Astrocyte (in vitro differentiated cells and primary cell): ENCODE measurements around the gene FAM222B. TPM values are rescaled to one million over a fixed set of nuclear protein-coding genes. Genes with fewer than 3 reads are reported as not detected.
A peak's percentile ranks its signal among the peaks of the same experiment; 100 is the strongest.

Experiments used
- DNase-seq: peaks from one replicate; pipeline ENCODE4 v3.0.0-alpha.2; 2010; ENCODE audit warnings: low read depth
- FAIRE-seq: peaks from 2 replicates; lab custom pipeline; 2011; peaks lifted over from hg19 to GRCh38; lab: Jason Lieb, UNC
- H2AFZ ChIP-seq: 2 replicates; pipeline ENCODE4 v1.6.0; 2012; ENCODE audit warnings: low read depth, low read length, inconsistent platforms
- H3K27ac ChIP-seq: 2 replicates; pipeline ENCODE4 v1.5.1; 2011; ENCODE audit warnings: low read depth, low read length, inconsistent platforms
- H3K27me3 ChIP-seq: 2 replicates; pipeline ENCODE4 v1.6.0; 2011; ENCODE audit warnings: low read length, inconsistent platforms; ENCODE audit not compliant: insufficient read depth
- H3K36me3 ChIP-seq: 2 replicates; pipeline ENCODE4 v1.5.1; 2011; ENCODE audit warnings: low read length, inconsistent platforms; ENCODE audit not compliant: insufficient read depth
- H3K4me1 ChIP-seq: 2 replicates; pipeline ENCODE4 v1.5.1; 2011; ENCODE audit warnings: low read length, inconsistent platforms; ENCODE audit not compliant: insufficient read depth
- H3K4me2 ChIP-seq: 2 replicates; pipeline ENCODE4 v1.6.0; 2012; ENCODE audit warnings: low read length, inconsistent platforms
- H3K4me3 ChIP-seq: 2 replicates; pipeline ENCODE4 v1.5.1; 2011; ENCODE audit warnings: low read depth, mild to moderate bottlenecking, low read length, inconsistent platforms; ENCODE audit not compliant: insufficient read depth
- H3K79me2 ChIP-seq: 2 replicates; pipeline ENCODE4 v1.6.0; 2012; ENCODE audit warnings: mild to moderate bottlenecking, low read length, inconsistent platforms; ENCODE audit not compliant: insufficient read depth
- H3K9ac ChIP-seq: 2 replicates; pipeline ENCODE4 v1.6.0; 2012; ENCODE audit warnings: mild to moderate bottlenecking, low read length, inconsistent platforms
- H3K9me3 ChIP-seq: 2 replicates; pipeline ENCODE4 v1.5.1; 2012; ENCODE audit warnings: low read depth, mild to moderate bottlenecking, low read length, inconsistent platforms; ENCODE audit not compliant: insufficient read depth
- H4K20me1 ChIP-seq: 2 replicates; pipeline ENCODE4 v1.6.0; 2012; ENCODE audit warnings: low read length, inconsistent platforms; ENCODE audit not compliant: insufficient read depth
- H3K27ac Mint-ChIP-seq: one replicate; pipeline ENCODE4 v1.8.0; 2021; ENCODE audit warnings: mild to moderate bottlenecking, mixed read lengths; ENCODE audit not compliant: unreplicated experiment
- H3K27me3 Mint-ChIP-seq: one replicate; pipeline ENCODE4 v1.8.0; 2021; ENCODE audit warnings: low read depth, mixed read lengths; ENCODE audit not compliant: unreplicated experiment
- H3K36me3 Mint-ChIP-seq: one replicate; pipeline ENCODE4 v1.8.0; 2021; ENCODE audit warnings: low read depth, mixed read lengths; ENCODE audit not compliant: unreplicated experiment
- H3K4me1 Mint-ChIP-seq: one replicate; pipeline ENCODE4 v1.8.0; 2021; ENCODE audit warnings: low read depth, mixed read lengths; ENCODE audit not compliant: unreplicated experiment
- H3K4me3 Mint-ChIP-seq: one replicate; pipeline ENCODE4 v1.8.0; 2021; ENCODE audit warnings: mild to moderate bottlenecking, moderate library complexity, mixed read lengths; ENCODE audit not compliant: unreplicated experiment
- H3K9me3 Mint-ChIP-seq: one replicate; pipeline ENCODE4 v1.8.0; 2021; ENCODE audit warnings: mild to moderate bottlenecking, mixed read lengths; ENCODE audit not compliant: unreplicated experiment
- CTCF ChIP-seq: IDR thresholded peaks from 2 replicates; pipeline ENCODE4 v1.5.1; 2011; ENCODE audit warnings: low read depth, mild to moderate bottlenecking, inconsistent platforms, low read length, moderate library complexity; ENCODE audit not compliant: insufficient read depth
- EZH2 ChIP-seq: IDR thresholded peaks from 2 replicates; pipeline ENCODE4 v1.6.1; 2012; ENCODE audit warnings: mild to moderate bottlenecking, low read length, inconsistent platforms; ENCODE audit not compliant: insufficient read depth
- total RNA-seq: library from RNA; stranded (reverse); gene quantifications from 2 replicates; pipeline ENCODE4 v1.2.1, GENCODE V29; 2021

The FAM222B gene
- total RNA-seq, 1 donor from 2014 or later = 53.0 TPM

DNA sequence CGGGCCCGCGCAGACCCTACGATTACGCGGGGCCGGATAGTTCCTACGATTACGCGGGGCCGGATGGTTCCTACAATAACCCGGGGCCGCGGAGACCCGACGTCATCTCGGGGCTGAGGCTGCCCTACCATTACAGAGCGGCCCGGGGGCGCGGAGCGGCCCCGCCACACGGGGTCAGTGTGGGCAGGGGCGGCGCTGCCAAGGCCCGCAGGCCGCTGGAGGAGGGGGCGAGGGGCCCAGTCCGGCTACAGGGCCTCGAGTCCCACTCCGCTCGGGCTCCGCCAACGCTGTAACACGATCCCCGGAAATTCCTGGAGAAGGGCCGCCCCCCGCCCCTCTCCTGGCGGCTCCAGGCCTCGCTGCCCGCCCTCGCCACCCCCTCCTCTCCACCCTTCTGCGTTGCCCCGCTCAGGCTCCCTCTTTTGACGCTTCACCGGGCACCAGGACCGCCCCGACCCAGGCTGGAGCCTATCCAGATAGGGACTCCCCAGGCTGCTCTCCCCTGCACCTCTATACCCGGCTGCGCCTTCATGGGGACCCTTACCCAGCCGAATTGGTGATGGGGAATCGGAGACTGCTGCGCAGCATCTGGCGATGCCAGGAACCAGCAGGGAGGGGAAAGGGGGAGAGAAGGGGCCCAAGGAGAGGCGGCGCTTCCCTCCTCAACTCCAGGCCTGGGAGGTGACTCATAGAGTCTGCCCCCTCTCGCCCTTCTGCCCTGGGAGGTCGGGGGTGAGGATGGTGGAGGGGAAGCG, 124.8 kb downstream of the FAM222B start, which contains the start of gene RAB34:
Gene RAB34 (minus strand): TSS at position 291 of the 755 bp plus-strand sequence. CDS start 602 bp downstream, outside the sequence.
- Histone ChIP-seq H3K9ac (peak within 1 kb of the TSS; percentile 92), H3K36me3 (peaks cover 31% of the 10 kb centered on the region), H3K4me1 (peaks cover 41% of the 10 kb centered on the region), H4K20me1 (peaks cover 62% of the 10 kb centered on the region), H3K79me2 (peaks cover 65% of the 10 kb centered on the region), H3K9me3 (no peaks in the 10 kb centered on the region), H3K4me3 (peak within 1 kb of the TSS; percentile 83), H2AFZ (peak within 1 kb of the TSS; percentile 28), H3K4me2 (peak within 1 kb of the TSS; percentile 93), H3K27ac (peak within 1 kb of the TSS; percentile 87), H3K27me3 (no peaks in the 10 kb centered on the region)
- Mint-ChIP-seq H3K36me3 (peaks cover 29% of the 10 kb centered on the region), H3K4me1 (peaks cover 25% of the 10 kb centered on the region), H3K27ac (peak within 1 kb of the TSS; percentile 95), H3K9me3 (no peaks in the 10 kb centered on the region), H3K4me3 (peak within 1 kb of the TSS; percentile 89), H3K27me3 (no peaks in the 10 kb centered on the region)
- peak; percentile 82 for DNase-seq
- no peak for TF ChIP-seq EZH2
- TF ChIP-seq CTCF = no peak
- no peak for FAIRE-seq

DNA sequence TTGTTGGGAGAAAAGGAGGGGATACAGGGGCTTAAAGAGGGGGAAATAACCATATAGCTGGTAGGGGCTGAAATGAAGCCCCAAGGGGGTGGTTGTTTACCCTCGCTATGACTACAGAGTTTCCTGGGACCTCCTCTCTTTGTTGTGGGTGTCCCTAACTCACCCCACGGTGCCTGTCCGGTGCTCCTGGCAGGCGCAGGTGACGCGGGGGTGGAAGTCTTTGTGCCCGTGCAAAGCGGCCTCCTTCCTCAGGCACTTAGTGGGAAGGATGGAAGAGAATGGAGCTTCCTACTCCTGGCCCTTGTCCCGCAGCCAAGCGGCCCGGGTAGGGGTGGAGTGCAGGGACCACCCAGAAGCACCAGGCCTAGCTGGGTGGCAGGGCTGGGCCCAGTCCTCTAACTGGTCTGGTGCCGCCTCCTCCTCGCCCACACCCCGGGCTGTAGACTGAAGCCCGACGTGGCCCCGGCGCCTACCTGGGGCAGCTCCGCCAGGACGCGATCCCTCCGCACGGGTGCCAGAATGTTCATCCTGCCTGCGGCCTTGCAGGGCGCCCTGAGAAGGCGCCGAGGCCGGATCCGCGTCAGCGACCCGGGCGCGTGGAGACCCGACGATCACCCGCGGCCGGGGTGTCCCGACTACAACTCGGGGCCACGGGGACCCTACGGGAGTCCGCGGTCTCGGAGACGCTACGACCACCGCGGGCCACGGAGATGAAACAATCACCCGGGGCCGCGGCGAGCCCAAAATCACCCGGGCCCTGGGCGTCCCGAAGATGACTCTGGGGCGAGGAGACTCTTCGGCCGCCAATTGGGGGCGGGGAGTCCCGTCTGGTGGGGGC, 125.6 kb downstream of the FAM222B start:
- Mint-ChIP-seq H3K36me3 (peaks cover 30% of the 10 kb centered on the region), H3K9me3 (no peaks in the 10 kb centered on the region), H3K4me3 (peak overlapping the region; percentile 85), H3K27me3 (no peaks in the 10 kb centered on the region), H3K27ac (peak overlapping the region; percentile 84), H3K4me1 (peaks cover 23% of the 10 kb centered on the region)
- peak overlapping the region; percentile 93 for H3K4me2 ChIP-seq
- H3K79me2 ChIP-seq = peaks cover 57% of the 10 kb centered on the region
- peaks cover 37% of the 10 kb centered on the region for H3K4me1 ChIP-seq
- TF ChIP-seq EZH2 = no peak
- TF ChIP-seq CTCF = no peak
- peak overlapping the region; percentile 87 for H3K27ac ChIP-seq
- peaks cover 25% of the 10 kb centered on the region for H3K36me3 ChIP-seq
- no peak for FAIRE-seq
- H4K20me1 ChIP-seq = peaks cover 59% of the 10 kb centered on the region
- no peaks in the 10 kb centered on the region for H3K9me3 ChIP-seq
- peak; percentile 10 for DNase-seq
- peak overlapping the region; percentile 28 for H2AFZ ChIP-seq
- H3K27me3 ChIP-seq = no peaks in the 10 kb centered on the region
- H3K9ac ChIP-seq = peak overlapping the region; percentile 92
- peak overlapping the region; percentile 83 for H3K4me3 ChIP-seq
